Upper lobe of left lung (tissue), 6 donors: ENCODE measurements around the gene UBE2E2. TPM values are rescaled to one million over a fixed set of nuclear protein-coding genes. Genes with fewer than 3 reads are reported as not detected.

Source experiments
- ATAC-seq, 2 donors: fragments of 200-7000 bp; cut with Tn5 transposase; one replicate each; pipeline ENCODE4 v1.9.1; 2022; ENCODE audit warnings: mild to moderate bottlenecking in 2 of 2, moderate library complexity in 2 of 2; ENCODE audit not compliant: low FRiP score in 2 of 2
- DNase-seq, 2 donors: peaks; one replicate each; pipeline ENCODE4 v3.0.0-alpha.2; 2019 to 2020
- H3K27ac ChIP-seq, 4 donors: fragments of 200-600 bp; sonication (generic); one replicate each; pipeline ENCODE4 v1.5.1; 2016 to 2019
- H3K27me3 ChIP-seq, 4 donors: fragments of 200-600 bp; sonication (generic); one replicate each; pipeline ENCODE4 v1.5.1; 2017 to 2019
- H3K36me3 ChIP-seq, 4 donors: fragments of 200-600 bp; sonication (generic); one replicate each; pipeline ENCODE4 v1.5.1; 2016 to 2019
- H3K4me1 ChIP-seq, 4 donors: fragments of 200-600 bp; sonication (generic); one replicate each; pipeline ENCODE4 v1.5.1; 2018 to 2019
- H3K4me3 ChIP-seq, 4 donors: fragments of 200-600 bp; sonication (generic); one replicate each; pipeline ENCODE4 v1.5.1; 2017 to 2019; ENCODE audit warnings: mild to moderate bottlenecking in 2 of 4, moderate library complexity in 1 of 4
- H3K9me3 ChIP-seq, 4 donors: fragments of 200-600 bp; sonication (generic); one replicate each; pipeline ENCODE4 v1.5.1; 2018 to 2019
- EP300 ChIP-seq, 4 donors: sonication (generic); formaldehyde crosslinking; IDR thresholded peaks; one replicate each; pipeline ENCODE4 v1.5.1; 2017; ENCODE audit warnings: antibody characterized with exemption in 4 of 4, control low read depth in 2 of 4
- POLR2A ChIP-seq, 4 donors: fragments of 450-650 bp; IDR thresholded peaks; one replicate each; pipeline ENCODE4 v1.5.1; 2016 to 2017; ENCODE audit warnings: antibody characterized with exemption in 4 of 4, mild to moderate bottlenecking in 2 of 4
- POLR2AphosphoS5 ChIP-seq, 2 donors: sonication (generic); formaldehyde crosslinking; IDR thresholded peaks; one replicate each; pipeline ENCODE4 v1.5.1; 2017; ENCODE audit warnings: antibody characterized with exemption in 2 of 2
- WGBS, 2 donors: methylation state at CpG; one replicate each; pipeline ENCODE4 v1.1.5; 2017 to 2018; 5-methylcytosine and 5-hydroxymethylcytosine counted together
- total RNA-seq, 6 donors: library from RNA; depleted of rRNA in 4 of 6; stranded (reverse); fragments of >200 nt in 4 of 6; gene quantifications; one replicate each; pipeline versions ENCODE4 v1.1.0 to v1.2.1, GENCODE V29; 2016 to 2021
- TF ChIP-seq, protein P1 (sequence below), 6 experiments: fragments of 450-650 bp in 4 of 6; fragments of 200-600 bp in 2 of 6; sonication (generic) in 2 of 6; IDR thresholded peaks; one replicate each; pipeline ENCODE4 v1.5.1; 2016 to 2019; ENCODE audit warnings: antibody characterized with exemption in 6 of 6
- donor health status: DM: no; HTN: no; CAD: no; lungs with moderate emphysema.
- donor health status: DM: no; HTN: yes; CAD: no; lungs with severe emphysema.

UBE2E2 gene
- total RNA-seq, 6 donors from 2014 or later, result 18.3 to 61.5 (median 41.9) TPM

DNA sequence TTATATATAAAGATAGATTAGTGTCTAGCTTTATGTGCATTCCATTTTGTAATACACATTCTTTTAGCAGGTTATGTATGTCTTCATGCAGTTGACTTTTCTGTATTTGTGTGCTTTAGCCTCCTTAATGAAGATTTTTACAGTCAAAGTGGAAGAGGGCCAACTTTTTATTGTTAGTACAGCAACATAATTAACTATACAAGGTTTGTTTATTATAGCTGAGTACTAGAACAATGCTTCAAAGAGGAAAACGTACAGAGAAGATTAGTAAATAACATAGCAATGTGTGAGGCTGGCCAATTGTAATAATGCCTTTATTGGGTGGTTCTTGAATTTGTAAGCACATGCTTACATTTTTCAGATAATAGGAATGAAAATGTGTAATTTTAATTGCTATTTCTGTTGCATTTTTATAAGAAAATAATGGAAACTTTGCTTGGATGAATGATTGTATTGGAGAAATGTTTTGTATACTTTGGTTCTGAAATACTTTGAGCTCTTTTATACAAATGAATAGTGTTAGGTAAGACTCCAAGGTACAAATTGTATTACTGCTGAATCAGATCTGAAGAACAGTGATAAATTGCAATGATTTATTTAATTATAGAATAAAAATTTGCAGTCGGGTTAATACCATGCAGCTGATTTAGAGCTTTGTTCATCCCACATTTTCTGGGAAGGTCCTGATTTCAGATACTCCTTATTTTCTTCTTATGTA lies 41.4 kb downstream of the UBE2E2 start:
- Histone ChIP-seq H3K9me3 (no peaks in the 10 kb centered on the region), H3K27ac (no peak overlapping the region), H3K4me1 (peaks cover 4 to 21% (median 12%) of the 10 kb centered on the region in 4 donors), H3K36me3 (no peaks in the 10 kb centered on the region), H3K27me3 (no peaks in the 10 kb centered on the region), H3K4me3 (no peak overlapping the region)
- TF ChIP-seq EP300 (IDR thresholded peaks at IDR 0.05) (no peak), POLR2A (IDR thresholded peaks at IDR 0.05) (no peak), POLR2AphosphoS5 (IDR thresholded peaks at IDR 0.05) (no peak)
- TF ChIP-seq, protein P1, sequence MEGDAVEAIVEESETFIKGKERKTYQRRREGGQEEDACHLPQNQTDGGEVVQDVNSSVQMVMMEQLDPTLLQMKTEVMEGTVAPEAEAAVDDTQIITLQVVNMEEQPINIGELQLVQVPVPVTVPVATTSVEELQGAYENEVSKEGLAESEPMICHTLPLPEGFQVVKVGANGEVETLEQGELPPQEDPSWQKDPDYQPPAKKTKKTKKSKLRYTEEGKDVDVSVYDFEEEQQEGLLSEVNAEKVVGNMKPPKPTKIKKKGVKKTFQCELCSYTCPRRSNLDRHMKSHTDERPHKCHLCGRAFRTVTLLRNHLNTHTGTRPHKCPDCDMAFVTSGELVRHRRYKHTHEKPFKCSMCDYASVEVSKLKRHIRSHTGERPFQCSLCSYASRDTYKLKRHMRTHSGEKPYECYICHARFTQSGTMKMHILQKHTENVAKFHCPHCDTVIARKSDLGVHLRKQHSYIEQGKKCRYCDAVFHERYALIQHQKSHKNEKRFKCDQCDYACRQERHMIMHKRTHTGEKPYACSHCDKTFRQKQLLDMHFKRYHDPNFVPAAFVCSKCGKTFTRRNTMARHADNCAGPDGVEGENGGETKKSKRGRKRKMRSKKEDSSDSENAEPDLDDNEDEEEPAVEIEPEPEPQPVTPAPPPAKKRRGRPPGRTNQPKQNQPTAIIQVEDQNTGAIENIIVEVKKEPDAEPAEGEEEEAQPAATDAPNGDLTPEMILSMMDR (IDR thresholded peaks at IDR 0.05), result no peak
- DNase-seq, result no peak
- WGBS, 2 donors, result 54 to 58% methylated on average over 2 of the region's 2 CpGs
- ATAC-seq, result no peak

DNA sequence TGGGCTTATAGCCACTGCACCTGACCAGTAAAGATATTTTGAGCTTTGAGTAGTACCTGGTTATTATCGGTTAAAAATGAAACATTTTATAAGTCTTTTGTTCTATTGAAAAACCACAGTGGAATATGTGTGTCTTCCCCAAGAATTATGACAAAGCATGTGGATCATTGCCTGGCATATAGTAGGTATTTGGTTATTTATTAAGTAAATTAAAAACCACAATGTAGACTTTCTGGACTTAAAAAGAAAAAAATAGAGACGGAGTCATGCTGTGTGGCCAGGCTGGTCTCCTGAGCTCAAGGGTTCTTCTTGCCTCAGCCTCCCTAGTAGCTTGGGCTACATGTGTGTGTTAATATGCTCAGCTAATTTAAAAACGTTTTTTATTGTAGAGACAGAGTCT lies 43.5 kb downstream of the UBE2E2 start:
- Histone ChIP-seq H3K27me3 (no peaks in the 10 kb centered on the region), H3K27ac (no peak overlapping the region), H3K4me1 (peaks cover 0 to 10% (median 5%) of the 10 kb centered on the region in 4 donors), H3K9me3 (no peaks in the 10 kb centered on the region), H3K4me3 (no peak overlapping the region), H3K36me3 (no peaks in the 10 kb centered on the region)
- no peak for ATAC-seq
- no peak for TF ChIP-seq POLR2AphosphoS5 (IDR thresholded peaks at IDR 0.05)
- no peak for DNase-seq
- WGBS, 2 donors, result 88 to 91% methylated on average over 3 of the region's 3 CpGs

DNA sequence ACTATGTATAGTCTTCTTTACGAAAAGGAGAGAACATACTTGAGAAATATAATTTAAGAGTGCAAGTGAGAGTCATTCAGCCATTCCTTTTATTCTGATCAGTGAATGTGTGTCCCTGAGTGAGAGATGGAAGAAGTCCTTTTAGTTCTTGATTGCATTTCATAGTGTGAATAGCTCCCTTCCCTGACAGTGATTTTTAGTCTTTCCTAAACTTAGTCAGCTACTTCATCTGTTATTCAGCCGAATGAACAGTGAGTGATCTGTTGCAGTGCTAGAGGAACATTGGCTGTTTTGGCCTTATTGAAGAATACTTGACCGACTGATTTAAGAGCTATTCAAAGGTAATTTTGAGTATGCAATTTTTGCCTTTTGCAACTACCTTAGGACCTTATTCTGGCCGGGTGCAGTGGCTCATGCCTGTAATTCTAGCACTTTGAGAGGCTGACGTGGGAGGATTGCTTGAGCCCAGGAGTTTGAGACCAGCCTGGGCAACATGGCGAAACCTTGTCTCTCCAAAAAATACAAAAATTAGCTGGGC lies 45.5 kb downstream of the UBE2E2 start:
- DNase-seq (peak in 1 of 2 donors; percentile 39), ATAC-seq (no peak)
- TF ChIP-seq, protein P1 (IDR thresholded peaks at IDR 0.05), result no peak
- no peak for TF ChIP-seq EP300 (IDR thresholded peaks at IDR 0.05)
- TF ChIP-seq POLR2AphosphoS5 (IDR thresholded peaks at IDR 0.05), result no peak
- no peak for TF ChIP-seq POLR2A (IDR thresholded peaks at IDR 0.05)
- Histone ChIP-seq H3K9me3 (no peaks in the 10 kb centered on the region), H3K36me3 (no peaks in the 10 kb centered on the region), H3K27me3 (no peaks in the 10 kb centered on the region), H3K27ac (no peak overlapping the region), H3K4me1 (peaks cover 0 to 12% (median 5%) of the 10 kb centered on the region in 4 donors), H3K4me3 (no peak overlapping the region)
- 68 to 81% methylated on average over 6 of the region's 6 CpGs for WGBS, 2 donors

DNA sequence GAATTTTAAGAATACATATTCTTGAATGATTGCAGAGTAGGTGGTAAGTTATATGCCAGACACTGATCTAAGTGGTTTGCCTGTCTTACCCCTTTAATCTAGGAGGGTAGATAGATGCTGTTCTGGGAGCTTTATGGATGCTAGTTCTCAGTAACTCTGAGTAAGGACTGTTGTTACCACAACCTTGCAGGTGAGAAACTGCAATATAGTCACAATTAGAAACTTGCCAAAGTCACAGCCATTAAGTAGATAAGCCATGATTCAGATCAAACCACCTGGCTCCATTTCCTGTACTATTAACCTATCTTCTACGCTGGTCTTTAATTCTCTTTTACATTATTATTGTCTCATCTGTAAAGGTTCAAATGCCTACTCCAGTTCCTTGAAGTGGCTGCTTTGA lies 46.8 kb downstream of the UBE2E2 start:
- DNase-seq, result no peak
- no peak for TF ChIP-seq POLR2A (IDR thresholded peaks at IDR 0.05)
- TF ChIP-seq, protein P1 (IDR thresholded peaks at IDR 0.05), result no peak
- TF ChIP-seq POLR2AphosphoS5 (IDR thresholded peaks at IDR 0.05), result no peak
- no peak for TF ChIP-seq EP300 (IDR thresholded peaks at IDR 0.05)
- Histone ChIP-seq H3K4me3 (no peak overlapping the region), H3K27me3 (no peaks in the 10 kb centered on the region), H3K4me1 (peaks cover 0 to 13% (median 1%) of the 10 kb centered on the region in 4 donors), H3K9me3 (no peaks in the 10 kb centered on the region), H3K27ac (no peak overlapping the region), H3K36me3 (no peaks in the 10 kb centered on the region)
- whole genome bisulfite sequencing, 2 donors, result 93 to 96% methylated on average over 1 of the region's 1 CpG
- ATAC-seq, result no peak

DNA sequence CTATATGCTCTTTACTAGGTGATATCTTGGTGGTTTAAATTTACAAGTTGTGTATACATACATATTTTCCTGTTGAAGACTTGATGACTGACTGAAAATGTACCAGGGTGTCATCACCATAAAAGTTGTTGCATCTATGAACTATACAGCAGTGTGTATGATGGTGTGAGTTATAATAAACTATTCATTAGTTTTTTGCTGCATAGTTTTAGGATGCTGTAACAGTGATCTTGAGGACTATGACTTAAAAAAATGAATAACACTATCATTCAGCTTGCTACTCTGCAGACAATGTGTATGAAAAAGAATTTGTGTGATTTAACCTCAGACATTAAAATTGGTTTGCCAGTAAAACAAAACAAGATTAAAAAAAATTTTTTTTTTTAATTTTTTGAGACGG lies 49.0 kb downstream of the UBE2E2 start:
- WGBS, 2 donors, result 91 to 96% methylated on average over 1 of the region's 1 CpG
- no peak for ATAC-seq
- no peaks in the 10 kb centered on the region for H3K27me3 ChIP-seq

More for the DNA sequence above, 49.0 kb downstream of the UBE2E2 start:
- Histone ChIP-seq H3K36me3 (no peaks in the 10 kb centered on the region), H3K27ac (no peak overlapping the region), H3K4me1 (peaks cover 0 to 9% (median 3%) of the 10 kb centered on the region in 4 donors), H3K9me3 (no peaks in the 10 kb centered on the region), H3K4me3 (no peak overlapping the region)
- no peak for DNase-seq
- TF ChIP-seq POLR2AphosphoS5 (IDR thresholded peaks at IDR 0.05) (no peak), POLR2A (IDR thresholded peaks at IDR 0.05) (no peak), EP300 (IDR thresholded peaks at IDR 0.05) (no peak)
- TF ChIP-seq, protein P1 (IDR thresholded peaks at IDR 0.05), result no peak
